Fibroblast of lung (primary cell): ENCODE measurements around the gene C20orf96. TPM values are rescaled to one million over a fixed set of nuclear protein-coding genes. Genes with fewer than 3 reads are reported as not detected.

Experiments
- DNase-seq, 2 donors: peaks; one replicate each; pipeline versions ENCODE4 v3.0.0 to v3.0.0-alpha.2; 2010; ENCODE audit warnings: low read depth in 2 of 2
- H2AFZ ChIP-seq: 2 replicates; pipeline ENCODE4 v1.5.1; 2012; ENCODE audit warnings: low read length, control low read depth, inconsistent platforms
- H3K27ac ChIP-seq: 2 replicates; pipeline ENCODE4 v1.5.1; 2011; ENCODE audit warnings: low read length, control low read depth; ENCODE audit not compliant: insufficient read depth
- H3K27me3 ChIP-seq: 2 replicates; pipeline ENCODE4 v1.5.1; 2011; ENCODE audit warnings: mild to moderate bottlenecking, low read length; ENCODE audit not compliant: control insufficient read depth, insufficient read depth
- H3K36me3 ChIP-seq: 2 replicates; pipeline ENCODE4 v1.5.1; 2011; ENCODE audit warnings: low read length; ENCODE audit not compliant: control insufficient read depth, insufficient read depth
- H3K4me1 ChIP-seq: 2 replicates; pipeline ENCODE4 v1.5.1; 2011; ENCODE audit warnings: low read length; ENCODE audit not compliant: control insufficient read depth, insufficient read depth; ENCODE audit errors: extremely low read depth
- H3K4me2 ChIP-seq: 2 replicates; pipeline ENCODE4 v1.5.1; 2011; ENCODE audit warnings: low read length, control low read depth; ENCODE audit not compliant: insufficient read depth; ENCODE audit errors: extremely low read depth
- H3K4me3 ChIP-seq, 4 experiments: fragments of 200-600 bp in 1 of 4; sonication (generic) in 1 of 4; replicated peaks in 1 of 4; 2 replicates each; pipeline ENCODE4 v1.5.1; 2011 to 2016; ENCODE audit warnings: low read length in 4 of 4, low read depth in 3 of 4, mild to moderate bottlenecking in 3 of 4, control low read depth in 2 of 4, inconsistent platforms in 1 of 4, mixed read lengths in 1 of 4; ENCODE audit not compliant: insufficient read depth in 1 of 4; ENCODE audit errors: control extremely low read depth in 1 of 4
- H3K79me2 ChIP-seq: 2 replicates; pipeline ENCODE4 v1.5.1; 2012; ENCODE audit warnings: mild to moderate bottlenecking, low read length, inconsistent platforms; ENCODE audit not compliant: control insufficient read depth, insufficient read depth
- H3K9ac ChIP-seq: 2 replicates; pipeline ENCODE4 v1.5.1; 2011; ENCODE audit warnings: mild to moderate bottlenecking, low read length, control low read depth; ENCODE audit not compliant: insufficient read depth
- H3K9me3 ChIP-seq: 2 replicates; pipeline ENCODE4 v1.5.1; 2012; ENCODE audit warnings: low read depth, low read length; ENCODE audit not compliant: control insufficient read depth, insufficient read depth
- H4K20me1 ChIP-seq: 2 replicates; pipeline ENCODE4 v1.5.1; 2011; ENCODE audit warnings: low read length; ENCODE audit not compliant: control insufficient read depth, insufficient read depth; ENCODE audit errors: extremely low read depth
- CTCF ChIP-seq, 2 donors: IDR thresholded peaks in 1 of 2; conservative IDR thresholded peaks in 1 of 2; 1 replicate in 1 of 2; 2 replicates in 1 of 2; pipeline ENCODE4 v1.5.1; 2011 to 2012; ENCODE audit warnings: low read length in 2 of 2, control low read depth in 1 of 2, inconsistent platforms in 1 of 2, low read depth in 1 of 2, mild to moderate bottlenecking in 1 of 2
- EZH2 ChIP-seq: IDR thresholded peaks from 2 replicates; pipeline ENCODE4 v1.5.1; 2012; ENCODE audit warnings: low read length, control low read depth, mild to moderate bottlenecking; ENCODE audit errors: missing control alignments
- polyA plus RNA-seq, 2 donors: library from polyadenylated mRNA; depleted of rRNA in 1 of 2; stranded (reverse) in 1 of 2; unstranded in 1 of 2; fragments of >200 nt; gene quantifications; 2 replicates each; pipeline ENCODE4 v1.2.1, GENCODE V29; 2011 to 2012; ENCODE audit warnings: missing spikeins in 1 of 2
- total RNA-seq: library from RNA; depleted of rRNA; stranded (reverse); fragments of >200 nt; gene quantifications from 2 replicates; pipeline ENCODE4 v1.2.1, GENCODE V29; 2014

C20orf96 gene
- total and polyA plus RNA-seq, 2 donors (not counting 1 experiment from before 2014, with no cell fraction given), result 4.8 to 8.9 TPM

GRCh38 chr20:330233-331149 is 39.9 kb upstream of the C20orf96 start:
- peak; percentile 59 to 84 for DNase-seq
- Histone ChIP-seq H3K4me2 (no peak overlapping the region), H3K9ac (no peak overlapping the region), H3K27ac (no peak overlapping the region), H3K4me1 (peaks cover 10% of the 10 kb centered on the region), H3K36me3 (peaks cover 4% of the 10 kb centered on the region), H3K27me3 (no peaks in the 10 kb centered on the region), H3K4me3 (peak overlapping the region in 1 of 4 experiments; percentile 0), H3K79me2 (peaks cover 26% of the 10 kb centered on the region), H2AFZ (no peak overlapping the region), H4K20me1 (peaks cover 4% of the 10 kb centered on the region), H3K9me3 (no peaks in the 10 kb centered on the region)
- TF ChIP-seq CTCF (conservative IDR thresholded peaks at IDR 0.05 in 1 of 2, IDR thresholded peaks at IDR 0.05 in 1 of 2; ENCODE audit: low read depth in 1 of 2, low read length in 2 of 2), result peak; percentile 88 to 96
- no peak for TF ChIP-seq EZH2

GRCh38 chr20:329851-330232 is 39.3 kb upstream of the C20orf96 start:
- Histone ChIP-seq H3K36me3 (peaks cover 4% of the 10 kb centered on the region), H4K20me1 (peaks cover 4% of the 10 kb centered on the region), H3K9ac (no peak overlapping the region), H3K9me3 (no peaks in the 10 kb centered on the region), H2AFZ (no peak overlapping the region), H3K4me1 (peaks cover 10% of the 10 kb centered on the region), H3K27ac (no peak overlapping the region), H3K79me2 (peaks cover 26% of the 10 kb centered on the region), H3K4me3 (peak overlapping the region in 1 of 4 experiments; percentile 96), H3K27me3 (no peaks in the 10 kb centered on the region), H3K4me2 (no peak overlapping the region)
- TF ChIP-seq EZH2 (no peak), CTCF (conservative IDR thresholded peaks at IDR 0.05 in 1 of 2, IDR thresholded peaks at IDR 0.05 in 1 of 2; ENCODE audit: low read depth in 1 of 2, low read length in 2 of 2) (no peak)
- DNase-seq, result no peak

- Histone ChIP-seq H3K36me3 (peaks cover 4% of the 10 kb centered on the region), H3K27me3 (no peaks in the 10 kb centered on the region), H4K20me1 (peaks cover 4% of the 10 kb centered on the region), H3K4me1 (peaks cover 10% of the 10 kb centered on the region), H3K4me3 (peak overlapping the region in 3 of 4 experiments; percentile 86 to 96 (median 89)), H3K4me2 (peak overlapping the region; percentile 85), H2AFZ (no peak overlapping the region), H3K9ac (no peak overlapping the region), H3K79me2 (peaks cover 26% of the 10 kb centered on the region), H3K27ac (no peak overlapping the region), H3K9me3 (no peaks in the 10 kb centered on the region)
- TF ChIP-seq CTCF (conservative IDR thresholded peaks at IDR 0.05 in 1 of 2, IDR thresholded peaks at IDR 0.05 in 1 of 2; ENCODE audit: low read depth in 1 of 2, low read length in 2 of 2), result no peak
- no peak for TF ChIP-seq EZH2
- DNase-seq, result no peak
Measured at GRCh38 chr20:328975-329695, 38.6 kb upstream of the C20orf96 start.
